ENCODE data around the gene ZNF669.
A peak's percentile ranks its signal among the peaks of the same experiment; 100 is the strongest.

ZNF669 gene

DNA sequence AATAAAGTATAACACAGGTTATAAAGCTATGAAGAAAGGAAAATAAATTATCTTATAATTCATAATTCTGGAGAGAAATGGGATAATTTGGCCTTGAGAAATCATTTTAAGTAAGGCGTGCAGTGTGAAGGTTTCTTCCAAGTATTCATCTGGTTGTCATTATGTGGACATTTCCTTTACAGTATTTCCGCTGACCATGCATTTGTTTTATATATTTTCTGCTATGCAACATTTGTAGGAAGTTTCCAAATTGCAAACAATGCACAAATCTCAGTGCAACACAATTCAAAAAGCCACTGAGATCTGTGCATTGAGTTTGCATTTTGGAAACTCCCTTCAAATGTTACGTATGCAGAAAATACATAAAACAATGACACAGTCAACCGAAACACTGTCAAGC is 43.4 kb downstream of the ZNF669 start:
- TF ChIP-seq EZH2 (IDR thresholded peaks at IDR 0.05) (no peak), FOXP2 (optimal IDR thresholded peaks at IDR 0.05; ENCODE audit: control extremely low read depth, extremely low read length, insufficient read depth) (no peak), POLR2AphosphoS5 (IDR thresholded peaks at IDR 0.05; ENCODE audit: borderline replicate concordance, low read depth, low read length) (no peak)
- H3K9me3 ChIP-seq (ENCODE audit: low read depth, low read length) = peaks cover 16% of the 10 kb centered on the region; the same call in 1 of the 2 replicates

DNA sequence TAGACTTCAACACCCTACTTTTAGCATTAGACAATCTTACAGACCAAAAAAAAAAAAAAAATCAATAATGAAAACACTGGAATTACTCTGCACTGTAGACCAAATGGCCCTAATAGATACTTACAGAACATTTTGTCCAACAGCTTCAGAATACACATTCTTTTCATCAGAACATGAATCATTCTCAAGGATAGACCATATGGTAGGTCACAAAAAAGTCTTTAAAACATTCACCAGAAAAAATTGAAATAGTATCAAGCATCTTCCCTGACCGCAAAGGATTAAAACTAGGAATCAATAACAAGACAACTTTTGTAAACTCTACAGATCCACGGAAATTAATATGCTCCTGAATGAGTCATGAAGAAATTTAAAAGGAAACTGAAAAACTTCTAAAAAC is 48.1 kb downstream of the ZNF669 start:
- no peaks in the 10 kb centered on the region for H3K36me3 ChIP-seq (ENCODE audit: insufficient read depth, low read length)
- DNase-seq (ENCODE audit: low read depth, low spot score) = no peak
- H3K27ac ChIP-seq = no peak overlapping the region
- peaks cover 18% of the 10 kb centered on the region; the same call in 1 of the 2 replicates for H3K9me3 ChIP-seq (ENCODE audit: low read depth, low read length)
- no peak overlapping the region for H3K4me3 ChIP-seq
- no peak overlapping the region for H3K9ac ChIP-seq (ENCODE audit: insufficient read length)
- TF ChIP-seq POLR2AphosphoS5 (IDR thresholded peaks at IDR 0.05; ENCODE audit: borderline replicate concordance, low read depth, low read length) (no peak), EZH2 (IDR thresholded peaks at IDR 0.05) (no peak), FOXP2 (optimal IDR thresholded peaks at IDR 0.05; ENCODE audit: control extremely low read depth, extremely low read length, insufficient read depth) (no peak)

More for the DNA sequence above, 43.4 kb downstream of the ZNF669 start:
- Histone ChIP-seq H3K9ac (ENCODE audit: insufficient read length) (no peak overlapping the region), H3K36me3 (ENCODE audit: insufficient read depth, low read length) (no peaks in the 10 kb centered on the region), H3K4me3 (no peak overlapping the region), H3K27ac (no peak overlapping the region)
- peak; percentile 22 for DNase-seq (ENCODE audit: low read depth, low spot score)

DNA sequence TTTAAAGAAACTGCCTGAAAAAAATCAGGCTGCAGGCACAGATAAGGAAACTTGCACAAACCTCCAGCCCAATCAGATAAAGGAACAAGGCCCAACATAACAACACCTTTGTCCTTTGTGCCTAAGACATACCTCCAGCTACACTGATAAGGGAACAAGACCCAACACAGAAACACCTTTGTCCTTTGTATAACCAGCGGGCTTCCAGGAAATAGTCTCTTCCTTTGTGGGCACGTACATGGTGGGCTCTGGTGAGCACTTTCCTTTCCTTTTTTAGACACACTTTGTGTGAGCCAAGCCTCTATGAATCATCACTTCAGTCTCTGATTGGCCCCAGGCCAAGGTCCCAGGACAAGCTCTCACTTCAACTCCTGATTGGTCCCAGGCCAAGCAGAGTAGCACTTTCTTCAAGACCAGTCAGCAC is 49.2 kb downstream of the ZNF669 start:
- Histone ChIP-seq H3K9me3 (ENCODE audit: low read depth, low read length) (peaks cover 18% of the 10 kb centered on the region; the same call in 1 of the 2 replicates), H3K27ac (no peak overlapping the region), H3K36me3 (ENCODE audit: insufficient read depth, low read length) (no peaks in the 10 kb centered on the region), H3K4me3 (no peak overlapping the region), H3K9ac (ENCODE audit: insufficient read length) (no peak overlapping the region)
- DNase-seq (ENCODE audit: low read depth, low spot score) = no peak
- TF ChIP-seq POLR2AphosphoS5 (IDR thresholded peaks at IDR 0.05; ENCODE audit: borderline replicate concordance, low read depth, low read length) (no peak), FOXP2 (optimal IDR thresholded peaks at IDR 0.05; ENCODE audit: control extremely low read depth, extremely low read length, insufficient read depth) (no peak), EZH2 (IDR thresholded peaks at IDR 0.05) (no peak)
